HCT116 (cell line): ENCODE data around the gene HCRTR1. TPM values are rescaled to one million over a fixed set of nuclear protein-coding genes. Genes with fewer than 3 reads are reported as not detected.

ENCODE experiments used
- ATAC-seq: fragments of 200-7000 bp; cut with Tn5 transposase; 2 replicates; pipeline ENCODE4 v1.9.1; 2020; ENCODE audit warnings: mild to moderate bottlenecking, moderate library complexity
- BruUV-seq: library from RNA; stranded (reverse); fragments of 400-500 nt; replicated peaks from 2 replicates; lab custom pipeline; 2021; lab: Mats Ljungman, UMichigan
- CTCF ChIA-PET: fragments of 300-600 bp; sonication (Branson Sonifier 250); formaldehyde crosslinking; loops from one replicate; lab custom pipeline; 2021; ENCODE audit warnings: antibody characterized with exemption; lab: Charles Lee
- POLR2A ChIA-PET: fragments of 300-600, 350-600 bp; sonication (Branson Sonifier 250); formaldehyde crosslinking; loops from one replicate; lab custom pipeline; 2021; ENCODE audit warnings: antibody characterized with exemption; lab: Charles Lee
- RAD21 ChIA-PET, 2 experiments: fragments of 300-600 bp; sonication (Branson Sonifier 250); formaldehyde crosslinking; loops; one replicate each; lab custom pipeline; 2023; ENCODE audit warnings: low total read pairs in 2 of 2; ENCODE audit not compliant: uncharacterized antibody in 2 of 2, unreplicated experiment in 2 of 2, low non-redundant PET in 1 of 2; lab: Charles Lee
- DNase-seq: peaks from one replicate; pipeline ENCODE4 v3.0.0-alpha.2; 2010; ENCODE audit warnings: low read depth, low spot score
- H2AFZ ChIP-seq: fragments of 200-600 bp; shearing (Covaris generic), sonication (generic); 2 replicates; pipeline ENCODE4 v1.6.1; 2017; ENCODE audit warnings: low read depth, mixed run types, mixed read lengths, antibody characterized with exemption, low read length; ENCODE audit not compliant: poor library complexity, severe bottlenecking
- H3K27ac ChIP-seq: 2 replicates; pipeline ENCODE4 v1.5.1; 2012; ENCODE audit warnings: low read depth, low read length
- H3K27me3 ChIP-seq: fragments of 200-600 bp; sonication (generic); 2 replicates; pipeline ENCODE4 v1.6.1; 2016; ENCODE audit warnings: mixed run types, low read length, mixed read lengths; ENCODE audit not compliant: insufficient read depth
- H3K36me3 ChIP-seq, 2 experiments: fragments of 200-500 bp in 1 of 2; fragments of 200-600 bp in 1 of 2; sonication (Bioruptor generic) in 1 of 2; sonication (generic) in 1 of 2; 2 replicates each; pipeline versions ENCODE4 v1.5.1 to v1.6.1; 2014 to 2016; ENCODE audit warnings: low read length in 2 of 2, inconsistent platforms in 1 of 2, mixed read lengths in 1 of 2, mixed run types in 1 of 2; ENCODE audit not compliant: insufficient read depth in 2 of 2, control insufficient read depth in 1 of 2
- H3K4me1 ChIP-seq, 2 experiments: fragments of 200-600 bp in 1 of 2; sonication (generic) in 1 of 2; 2 replicates each; pipeline versions ENCODE4 v1.5.1 to v1.6.1; 2012 to 2017; ENCODE audit warnings: low read length in 2 of 2, inconsistent platforms in 1 of 2, mild to moderate bottlenecking in 1 of 2, mixed read lengths in 1 of 2, mixed run types in 1 of 2, moderate library complexity in 1 of 2; ENCODE audit not compliant: insufficient read depth in 2 of 2, control insufficient read depth in 1 of 2
- H3K4me2 ChIP-seq: fragments of 200-600 bp; sonication (generic); 2 replicates; pipeline ENCODE4 v1.6.1; 2017; ENCODE audit warnings: mixed run types, low read length, mixed read lengths
- H3K4me3 ChIP-seq, 2 experiments: fragments of 200-600 bp in 1 of 2; sonication (generic) in 1 of 2; replicated peaks in 1 of 2; 2 replicates each; pipeline ENCODE4 v1.5.1; 2011 to 2016; ENCODE audit warnings: low read length in 2 of 2, control low read depth in 1 of 2, low read depth in 1 of 2, mild to moderate bottlenecking in 1 of 2, mixed read lengths in 1 of 2, mixed run types in 1 of 2
- H3K79me2 ChIP-seq: fragments of 200-600 bp; sonication (generic); 2 replicates; pipeline ENCODE4 v1.6.1; 2017; ENCODE audit warnings: mild to moderate bottlenecking, mixed run types, low read length, moderate library complexity, mixed read lengths; ENCODE audit not compliant: insufficient read depth
- H3K9ac ChIP-seq: fragments of 200-600 bp; sonication (generic); 2 replicates; pipeline ENCODE4 v1.6.1; 2016; ENCODE audit warnings: low read length, mixed read lengths
- H3K9me2 ChIP-seq: fragments of 200-600 bp; sonication (generic), shearing (Covaris generic); 2 replicates; pipeline ENCODE4 v1.6.1; 2017; ENCODE audit warnings: mixed run types, mild to moderate bottlenecking, moderate library complexity; ENCODE audit not compliant: insufficient read depth
- H3K9me3 ChIP-seq, 2 experiments: fragments of 200-500 bp in 1 of 2; fragments of 200-600 bp in 1 of 2; sonication (Bioruptor generic) in 1 of 2; sonication (generic) in 1 of 2; 2 replicates each; pipeline ENCODE4 v1.6.1; 2014 to 2017; ENCODE audit warnings: low read length in 2 of 2, mixed read lengths in 2 of 2, inconsistent platforms in 1 of 2, low read depth in 1 of 2, mild to moderate bottlenecking in 1 of 2, mixed run types in 1 of 2, moderate library complexity in 1 of 2; ENCODE audit not compliant: control insufficient read depth in 1 of 2, insufficient read depth in 1 of 2
- H4K20me1 ChIP-seq: fragments of 200-600 bp; sonication (generic), shearing (Covaris generic); 2 replicates; pipeline ENCODE4 v1.6.1; 2017; ENCODE audit warnings: mixed run types, mild to moderate bottlenecking, moderate library complexity; ENCODE audit not compliant: insufficient read depth
- EGR1 ChIP-seq: IDR thresholded peaks from 2 replicates; pipeline ENCODE4 v1.6.1; 2012; ENCODE audit warnings: low read depth
- RAD21 ChIP-seq: IDR thresholded peaks from 2 replicates; pipeline ENCODE4 v1.6.1; 2012; ENCODE audit warnings: low read depth, mild to moderate bottlenecking
- SIN3A ChIP-seq: IDR thresholded peaks from 2 replicates; pipeline ENCODE4 v1.6.1; 2012; ENCODE audit warnings: low read depth
- SP1 ChIP-seq: IDR thresholded peaks from 2 replicates; pipeline ENCODE4 v1.6.1; 2012; ENCODE audit warnings: low read depth
- intact Hi-C: fragments of 100-400 bp; cut with micrococcal nuclease; formaldehyde crosslinking; loops from 2 replicates; pipeline ENCODE4 v1.10.0; 2022
- total RNA-seq: library from RNA; stranded (reverse); gene quantifications from one replicate; pipeline ENCODE4 v1.2.1, GENCODE V29; 2021; ENCODE audit not compliant: unreplicated experiment
- TF ChIP-seq, protein P1 (sequence below), 3 experiments: fragments of 200-600 bp in 1 of 3; sonication (generic) in 1 of 3; IDR thresholded peaks in 2 of 3; conservative IDR thresholded peaks in 1 of 3; 2 replicates each; pipeline ENCODE4 v1.5.1; 2012 to 2017; ENCODE audit warnings: low read depth in 2 of 3, low read length in 2 of 3, antibody characterized with exemption in 1 of 3, borderline replicate concordance in 1 of 3, control low read depth in 1 of 3, mild to moderate bottlenecking in 1 of 3, mixed read lengths in 1 of 3, mixed run types in 1 of 3, moderate library complexity in 1 of 3; ENCODE audit not compliant: insufficient read depth in 1 of 3

HCRTR1 gene
- total RNA-seq, 1 experiment from 2014 or later, result not detected

DNA sequence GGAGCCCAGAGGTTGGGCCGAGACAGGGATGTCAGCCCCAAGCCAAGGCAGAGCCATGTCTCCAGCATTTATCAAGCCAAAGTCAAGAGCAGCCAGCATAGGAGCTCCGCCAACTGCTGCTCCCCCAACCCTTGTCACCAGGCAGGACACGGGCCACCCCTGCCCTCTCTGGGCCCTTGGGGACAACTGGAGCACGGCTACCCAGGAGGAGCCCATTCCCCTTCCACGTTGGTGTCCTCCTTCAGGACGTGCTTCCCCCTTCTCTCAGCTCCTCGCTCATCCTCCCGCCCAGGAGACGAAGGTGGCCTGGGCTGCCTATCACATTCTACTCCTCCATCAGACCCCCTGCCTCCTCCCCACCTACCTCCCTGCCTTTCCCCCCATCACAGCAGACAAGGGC lies 47.0 kb downstream of the HCRTR1 start:
- ChIA-PET RAD21 (interaction anchor here (0.6 to 2.8 kb wide), 7 partner anchors 41 to 479 kb away, joined by 3 to 28 read pairs (median 4); no protein-coding TSS in a partner anchor), CTCF (interaction anchor here (0.6 to 6.0 kb wide), 12 partner anchors 15 to 399 kb away, joined by 3 to 105 read pairs (median 4); no protein-coding TSS in a partner anchor), POLR2A (interaction anchor here (1.1 to 1.3 kb wide), 2 partner anchors 82 to 125 kb away, joined by 4 to 8 read pairs; no protein-coding TSS in a partner anchor)
- DNase-seq (no peak), ATAC-seq (no peak)
- Histone ChIP-seq H3K27ac (no peak overlapping the region), H3K9me2 (no peaks in the 10 kb centered on the region), H3K4me2 (no peak overlapping the region), H3K4me3 (no peak overlapping the region), H3K27me3 (no peaks in the 10 kb centered on the region), H3K36me3 (no peaks in the 10 kb centered on the region), H3K9me3 (no peaks in the 10 kb centered on the region), H4K20me1 (no peaks in the 10 kb centered on the region), H2AFZ (no peak overlapping the region), H3K79me2 (no peaks in the 10 kb centered on the region), H3K9ac (no peak overlapping the region), H3K4me1 (peaks cover 12 to 14% of the 10 kb centered on the region in 2 experiments)
- no TSS peak for BruUV-seq
- intact Hi-C loops, result loop anchor here (1.0 to 10.0 kb wide), 4 partner anchors 50 to 300 kb away; no protein-coding TSS in a partner anchor
- no peak for TF ChIP-seq SIN3A
- TF ChIP-seq RAD21, result no peak
- TF ChIP-seq, protein P1, sequence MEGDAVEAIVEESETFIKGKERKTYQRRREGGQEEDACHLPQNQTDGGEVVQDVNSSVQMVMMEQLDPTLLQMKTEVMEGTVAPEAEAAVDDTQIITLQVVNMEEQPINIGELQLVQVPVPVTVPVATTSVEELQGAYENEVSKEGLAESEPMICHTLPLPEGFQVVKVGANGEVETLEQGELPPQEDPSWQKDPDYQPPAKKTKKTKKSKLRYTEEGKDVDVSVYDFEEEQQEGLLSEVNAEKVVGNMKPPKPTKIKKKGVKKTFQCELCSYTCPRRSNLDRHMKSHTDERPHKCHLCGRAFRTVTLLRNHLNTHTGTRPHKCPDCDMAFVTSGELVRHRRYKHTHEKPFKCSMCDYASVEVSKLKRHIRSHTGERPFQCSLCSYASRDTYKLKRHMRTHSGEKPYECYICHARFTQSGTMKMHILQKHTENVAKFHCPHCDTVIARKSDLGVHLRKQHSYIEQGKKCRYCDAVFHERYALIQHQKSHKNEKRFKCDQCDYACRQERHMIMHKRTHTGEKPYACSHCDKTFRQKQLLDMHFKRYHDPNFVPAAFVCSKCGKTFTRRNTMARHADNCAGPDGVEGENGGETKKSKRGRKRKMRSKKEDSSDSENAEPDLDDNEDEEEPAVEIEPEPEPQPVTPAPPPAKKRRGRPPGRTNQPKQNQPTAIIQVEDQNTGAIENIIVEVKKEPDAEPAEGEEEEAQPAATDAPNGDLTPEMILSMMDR (IDR thresholded peaks at IDR 0.05 in 2 of 3, conservative IDR thresholded peaks at IDR 0.05 in 1 of 3; ENCODE audit: borderline replicate concordance in 1 of 3, insufficient read depth in 1 of 3, low read depth in 2 of 3, low read length in 2 of 3), result no peak
- no peak for TF ChIP-seq EGR1
- no peak for TF ChIP-seq SP1
